Chondrocyte (in vitro differentiated cells): ENCODE measurements around the gene PGR. TPM values are rescaled to one million over a fixed set of nuclear protein-coding genes. Genes with fewer than 3 reads are reported as not detected.

Source experiments
- DNase-seq: peaks from one replicate; pipeline ENCODE4 v3.0.0; 2021; ENCODE audit warnings: mixed read lengths, low spot score
- H3K27ac Mint-ChIP-seq: one replicate; pipeline ENCODE4 v1.8.0; 2021; ENCODE audit warnings: mild to moderate bottlenecking, moderate library complexity, mixed read lengths; ENCODE audit not compliant: unreplicated experiment
- H3K27me3 Mint-ChIP-seq: 2 replicates; pipeline ENCODE4 v1.8.0; 2021; ENCODE audit warnings: low read depth, mixed read lengths
- H3K36me3 Mint-ChIP-seq: 2 replicates; pipeline ENCODE4 v1.8.0; 2021; ENCODE audit warnings: low read depth, mixed read lengths
- H3K4me1 Mint-ChIP-seq: 2 replicates; pipeline ENCODE4 v1.8.0; 2021; ENCODE audit warnings: low read depth, mild to moderate bottlenecking, mixed read lengths
- H3K4me3 Mint-ChIP-seq: one replicate; pipeline ENCODE4 v1.8.0; 2021; ENCODE audit warnings: mild to moderate bottlenecking, moderate library complexity, mixed read lengths; ENCODE audit not compliant: unreplicated experiment
- H3K9me3 Mint-ChIP-seq: 2 replicates; pipeline ENCODE4 v1.8.0; 2021; ENCODE audit warnings: low read depth, mixed read lengths
- CTCF ChIP-seq: fragments of 200-600 bp; sonication (generic); IDR thresholded peaks from 2 replicates; pipeline ENCODE4 v1.5.0; 2021; ENCODE audit warnings: antibody characterized with exemption, mild to moderate bottlenecking, moderate library complexity
- total RNA-seq: library from RNA; stranded (reverse); gene quantifications from 3 replicates; pipeline ENCODE4 v1.2.1, GENCODE V29; 2021

Gene PGR
- total RNA-seq, 1 donor from 2014 or later: not detected

DNA sequence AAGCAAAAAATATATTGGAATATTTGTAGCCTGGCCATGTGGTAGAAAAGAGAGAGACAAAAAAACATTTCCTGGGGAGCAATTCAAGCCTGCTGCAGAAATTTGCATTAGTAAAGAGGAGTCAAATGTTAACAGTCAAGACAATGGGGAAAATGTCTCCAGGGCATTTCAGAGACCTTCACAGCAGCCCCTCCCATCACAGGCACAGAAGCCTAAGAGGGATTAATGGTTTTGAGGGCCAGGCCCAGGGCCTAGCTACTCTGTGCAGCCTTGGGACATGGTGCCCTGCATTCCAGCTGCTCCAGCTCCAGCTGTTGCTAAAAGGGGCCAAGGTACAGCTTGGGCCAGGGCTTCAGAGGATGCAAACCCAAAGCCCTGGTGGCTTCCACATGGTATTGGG is 46.8 kb downstream of the PGR start:
- no peak for DNase-seq
- no peak for TF ChIP-seq CTCF
- no peak overlapping the region for H3K4me3 Mint-ChIP-seq
- H3K4me1 Mint-ChIP-seq: no peaks in the 10 kb centered on the region
- peaks cover 26% of the 10 kb centered on the region for H3K9me3 Mint-ChIP-seq
- H3K27me3 Mint-ChIP-seq: peaks cover 5% of the 10 kb centered on the region
- no peaks in the 10 kb centered on the region for H3K36me3 Mint-ChIP-seq
- no peak overlapping the region for H3K27ac Mint-ChIP-seq

GRCh38 chr11:101063706-101064105 is 65.9 kb downstream of the PGR start:
- Mint-ChIP-seq H3K4me3 (no peak overlapping the region), H3K36me3 (no peaks in the 10 kb centered on the region), H3K9me3 (no peaks in the 10 kb centered on the region), H3K27ac (no peak overlapping the region), H3K27me3 (peaks cover 8% of the 10 kb centered on the region), H3K4me1 (peaks cover 7% of the 10 kb centered on the region)
- no peak for DNase-seq
- no peak for TF ChIP-seq CTCF

GRCh38 chr11:101061606-101062005 is 68.0 kb downstream of the PGR start:
- Mint-ChIP-seq H3K27ac (no peak overlapping the region), H3K4me1 (peaks cover 7% of the 10 kb centered on the region), H3K4me3 (no peak overlapping the region), H3K36me3 (no peaks in the 10 kb centered on the region), H3K9me3 (no peaks in the 10 kb centered on the region), H3K27me3 (peaks cover 17% of the 10 kb centered on the region)
- TF ChIP-seq CTCF: no peak
- no peak for DNase-seq

GRCh38 chr11:101059331-101059730 is 70.3 kb downstream of the PGR start:
- Mint-ChIP-seq H3K27me3 (peaks cover 16% of the 10 kb centered on the region), H3K4me1 (peaks cover 7% of the 10 kb centered on the region), H3K4me3 (no peak overlapping the region), H3K9me3 (no peaks in the 10 kb centered on the region), H3K27ac (no peak overlapping the region), H3K36me3 (no peaks in the 10 kb centered on the region)
- TF ChIP-seq CTCF: no peak
- DNase-seq: no peak

- H3K4me3 Mint-ChIP-seq: no peak overlapping the region
- H3K36me3 Mint-ChIP-seq: no peaks in the 10 kb centered on the region
- DNase-seq: no peak
- no peak for TF ChIP-seq CTCF
- H3K27me3 Mint-ChIP-seq: peaks cover 33% of the 10 kb centered on the region
- no peaks in the 10 kb centered on the region for H3K4me1 Mint-ChIP-seq
- no peaks in the 10 kb centered on the region for H3K9me3 Mint-ChIP-seq
- H3K27ac Mint-ChIP-seq: no peak overlapping the region
Observed at GRCh38 chr11:101053492-101053891, 76.1 kb downstream of the PGR start.
